H9 (cell line): Measurements from ENCODE around the gene SOX30. TPM values are rescaled to one million over a fixed set of nuclear protein-coding genes. Genes with fewer than 3 reads are reported as not detected.

Source experiments
- DNase-seq: peaks from one replicate; pipeline ENCODE4 v3.0.0-alpha.2; 2017
- H2AFZ ChIP-seq: one replicate; pipeline ENCODE4 v1.6.1; 2013; ENCODE audit warnings: mild to moderate bottlenecking, low read length, control low read depth, moderate library complexity
- H2AK5ac ChIP-seq: 2 replicates; pipeline ENCODE4 v1.6.1; 2013; ENCODE audit warnings: low read length, control low read depth, mixed read lengths; ENCODE audit not compliant: insufficient read length
- H2BK120ac ChIP-seq: one replicate; pipeline ENCODE4 v1.6.1; 2013; ENCODE audit warnings: low read depth, mild to moderate bottlenecking, low read length, control low read depth, inconsistent platforms; ENCODE audit not compliant: poor library complexity, severe bottlenecking
- H2BK12ac ChIP-seq: 2 replicates; pipeline ENCODE4 v1.6.1; 2013; ENCODE audit warnings: low read length, control low read depth, mixed read lengths, low read depth; ENCODE audit not compliant: insufficient read length
- H2BK15ac ChIP-seq: 2 replicates; pipeline ENCODE4 v1.6.1; 2013; ENCODE audit warnings: low read depth, low read length, control low read depth
- H2BK20ac ChIP-seq: one replicate; pipeline ENCODE4 v1.6.1; 2013; ENCODE audit warnings: low read depth, mild to moderate bottlenecking, low read length, control low read depth, inconsistent platforms; ENCODE audit not compliant: poor library complexity, severe bottlenecking
- H2BK5ac ChIP-seq: 2 replicates; pipeline ENCODE4 v1.6.1; 2013; ENCODE audit warnings: low read length, control low read depth, mixed read lengths; ENCODE audit not compliant: insufficient read length
- H3K14ac ChIP-seq: 2 replicates; pipeline ENCODE4 v1.6.1; 2013; ENCODE audit warnings: low read length, control low read depth; ENCODE audit not compliant: insufficient read depth
- H3K18ac ChIP-seq: 2 replicates; pipeline ENCODE4 v1.6.1; 2013; ENCODE audit warnings: low read depth, mild to moderate bottlenecking, mixed read lengths, low read length, control low read depth; ENCODE audit not compliant: insufficient read length
- H3K23ac ChIP-seq: 2 replicates; pipeline ENCODE4 v1.6.1; 2013; ENCODE audit warnings: low read length, control low read depth, mixed read lengths, low read depth; ENCODE audit not compliant: insufficient read length
- H3K23me2 ChIP-seq: 2 replicates; pipeline ENCODE4 v1.6.1; 2013; ENCODE audit warnings: low read depth, mild to moderate bottlenecking, mixed read lengths, low read length, control low read depth; ENCODE audit not compliant: insufficient read length, poor library complexity, severe bottlenecking
- H3K27ac ChIP-seq: 2 replicates; pipeline ENCODE4 v1.5.1; 2013; ENCODE audit warnings: low read length, control low read depth, mixed read lengths, low read depth; ENCODE audit not compliant: insufficient read length
- H3K27me3 ChIP-seq: 2 replicates; pipeline ENCODE4 v1.6.1; 2013; ENCODE audit warnings: low read length, control low read depth, inconsistent platforms; ENCODE audit not compliant: insufficient read depth
- H3K4ac ChIP-seq: 2 replicates; pipeline ENCODE4 v1.6.1; 2013; ENCODE audit warnings: low read depth, mild to moderate bottlenecking, control low read depth, inconsistent platforms, low read length, moderate library complexity
- H3K4me1 ChIP-seq: 2 replicates; pipeline ENCODE4 v1.6.1; 2013; ENCODE audit warnings: low read length, control low read depth, inconsistent platforms; ENCODE audit not compliant: insufficient read depth
- H3K4me2 ChIP-seq: 2 replicates; pipeline ENCODE4 v1.6.1; 2013; ENCODE audit warnings: low read length, control low read depth, mixed read lengths; ENCODE audit not compliant: insufficient read length, insufficient read depth
- H3K56ac ChIP-seq: 2 replicates; pipeline ENCODE4 v1.6.1; 2013; ENCODE audit warnings: low read depth, mild to moderate bottlenecking, mixed read lengths, low read length, control low read depth; ENCODE audit not compliant: insufficient read length
- H3K79me1 ChIP-seq: 2 replicates; pipeline ENCODE4 v1.6.1; 2013; ENCODE audit warnings: low read depth, mild to moderate bottlenecking, moderate library complexity, low read length, control low read depth, inconsistent platforms; ENCODE audit not compliant: insufficient read depth, poor library complexity, severe bottlenecking
- H3K79me2 ChIP-seq: 2 replicates; pipeline ENCODE4 v1.6.1; 2013; ENCODE audit warnings: low read length, control low read depth, inconsistent platforms; ENCODE audit not compliant: insufficient read depth
- H3K9ac ChIP-seq: 2 replicates; pipeline ENCODE4 v1.6.1; 2013; ENCODE audit warnings: low read length, control low read depth, mixed read lengths; ENCODE audit not compliant: insufficient read length; ENCODE audit errors: extremely low read depth
- H3K9me3 ChIP-seq: one replicate; pipeline ENCODE4 v1.6.1; 2013; ENCODE audit warnings: low read depth, low read length, inconsistent platforms; ENCODE audit not compliant: control insufficient read depth
- H3T11ph ChIP-seq: one replicate; pipeline ENCODE4 v1.6.1; 2013; ENCODE audit warnings: mild to moderate bottlenecking, low read length, control low read depth, inconsistent platforms
- H4K20me1 ChIP-seq: one replicate; pipeline ENCODE4 v1.6.1; 2013; ENCODE audit not compliant: control insufficient read depth, insufficient read length, insufficient read depth
- H4K5ac ChIP-seq: 2 replicates; pipeline ENCODE4 v1.6.1; 2013; ENCODE audit warnings: low read depth, mild to moderate bottlenecking, mixed read lengths, low read length, control low read depth; ENCODE audit not compliant: insufficient read length
- H4K8ac ChIP-seq: replicated peaks from 2 replicates; pipeline ENCODE4 v1.6.1; 2013; ENCODE audit warnings: low read length, control low read depth, mixed read lengths, low read depth; ENCODE audit not compliant: insufficient read length
- H4K91ac ChIP-seq: 2 replicates; pipeline ENCODE4 v1.6.1; 2013; ENCODE audit warnings: low read depth, mild to moderate bottlenecking, moderate library complexity, mixed read lengths, low read length, control low read depth; ENCODE audit not compliant: insufficient read length
- H3K27ac Mint-ChIP-seq, 3 experiments: 2 replicates in 2 of 3; 3 replicates in 1 of 3; pipeline ENCODE4 v1.8.0; 2020 to 2021; ENCODE audit warnings: mixed read lengths in 3 of 3, mild to moderate bottlenecking in 1 of 3, moderate library complexity in 1 of 3
- H3K27me3 Mint-ChIP-seq: 2 replicates; pipeline ENCODE4 v1.8.0; 2021; ENCODE audit warnings: low read depth, mild to moderate bottlenecking, moderate library complexity, mixed read lengths
- H3K36me3 Mint-ChIP-seq, 3 experiments: 2 replicates in 2 of 3; 3 replicates in 1 of 3; pipeline ENCODE4 v1.8.0; 2020 to 2021; ENCODE audit warnings: low read depth in 3 of 3, mixed read lengths in 3 of 3; ENCODE audit not compliant: insufficient read depth in 1 of 3
- H3K4me1 Mint-ChIP-seq, 2 experiments: 2 replicates each; pipeline ENCODE4 v1.8.0; 2020; ENCODE audit warnings: mixed read lengths in 2 of 2
- H3K4me3 Mint-ChIP-seq, 2 experiments: 2 replicates in 1 of 2; 3 replicates in 1 of 2; pipeline ENCODE4 v1.8.0; 2020 to 2021; ENCODE audit warnings: mild to moderate bottlenecking in 2 of 2, mixed read lengths in 2 of 2, moderate library complexity in 1 of 2
- H3K9me3 Mint-ChIP-seq, 2 experiments: 2 replicates in 1 of 2; 3 replicates in 1 of 2; pipeline ENCODE4 v1.8.0; 2020; ENCODE audit warnings: mild to moderate bottlenecking in 2 of 2, mixed read lengths in 2 of 2, moderate library complexity in 1 of 2
- CTCF ChIP-seq: fragments of 200-600 bp; sonication (generic); conservative IDR thresholded peaks from 3 replicates; pipeline ENCODE4 v1.8.0; 2021; ENCODE audit warnings: antibody characterized with exemption, mild to moderate bottlenecking
- WGBS: extraction: QIAGEN DNeasy Blood & Tissue Kit; methylation state at CpG from one replicate; pipeline ENCODE4 v1.1.7; 2013; ENCODE audit warnings: missing lambda C conversion rate, low lambda C conversion rate, mixed read lengths; ENCODE audit not compliant: insufficient read length; ENCODE audit errors: extremely low coverage; 5-methylcytosine and 5-hydroxymethylcytosine counted together
- total RNA-seq: library from RNA; stranded (reverse); gene quantifications from 2 replicates; pipeline ENCODE4 v1.2.1, GENCODE V29; 2021

Gene SOX30
- total RNA-seq, 1 experiment from 2014 or later = not detected

GRCh38 chr5:157669701-157670097 lies 17.5 kb upstream of the SOX30 start:
- Histone ChIP-seq H3K14ac (no peak overlapping the region), H3K4me1 (no peaks in the 10 kb centered on the region), H3K27me3 (peaks cover 14% of the 10 kb centered on the region; the same call in 1 of the 2 replicates), H4K5ac (no peak overlapping the region), H2BK12ac (no peak overlapping the region), H2BK120ac (no peak overlapping the region), H3K23ac (no peak overlapping the region), H2BK5ac (no peak overlapping the region), H3T11ph (no peak overlapping the region), H3K4ac (no peak overlapping the region), H4K20me1 (no peaks in the 10 kb centered on the region), H2AK5ac (no peak overlapping the region), H3K27ac (no peak overlapping the region), H3K4me2 (no peak overlapping the region), H3K23me2 (peaks cover 11% of the 10 kb centered on the region), H2BK20ac (no peak overlapping the region), H2BK15ac (no peak overlapping the region), H4K91ac (no peak overlapping the region), H2AFZ (no peak overlapping the region), H3K56ac (no peak overlapping the region), H3K9me3 (no peaks in the 10 kb centered on the region), H3K18ac (no peak overlapping the region), H3K79me1 (no peaks in the 10 kb centered on the region), H3K9ac (no peak overlapping the region), H3K79me2 (no peaks in the 10 kb centered on the region), H4K8ac (no peak overlapping the region)
- Mint-ChIP-seq H3K27me3 (peaks cover 44% of the 10 kb centered on the region), H3K27ac (no peak overlapping the region; a peak in 1 of 7 replicates), H3K36me3 (peaks cover 2 to 9% (median 4%) of the 10 kb centered on the region in 3 experiments; a peak in 5 of 7 replicates), H3K9me3 (peaks cover 9% of the 10 kb centered on the region in 2 experiments), H3K4me3 (no peak overlapping the region), H3K4me1 (peaks cover 0 to 14% of the 10 kb centered on the region in 2 experiments; a peak in 2 of 4 replicates)
- TF ChIP-seq CTCF = no peak
- no CpG with 5 or more reads among the region's 6 CpGs for WGBS
- no peak for DNase-seq
